HL-60 (cell line): ENCODE data around the gene SUMF2.
"Not testable (repeated sequence)": the region's sequence is repeated elsewhere in the genome, so short reads cannot be mapped to it uniquely, and the experiment has no call there.

Experiments
- DNase-seq, 2 experiments: peaks; one replicate each; pipeline ENCODE4 v3.0.0-alpha.2; 2010 to 2020; ENCODE audit warnings: low read depth in 1 of 2, low spot score in 1 of 2
- H3K27ac ChIP-seq: fragments of 250-450 bp; sonication (Bioruptor Pico); replicated peaks from 2 replicates; pipeline ENCODE4 v1.5.1; 2020; ENCODE audit warnings: mild to moderate bottlenecking, moderate library complexity
- H3K27me3 ChIP-seq: fragments of 250-450 bp; sonication (Bioruptor Pico); 2 replicates; pipeline ENCODE4 v1.5.1; 2021; ENCODE audit warnings: mild to moderate bottlenecking, moderate library complexity; ENCODE audit not compliant: insufficient read depth, poor library complexity, severe bottlenecking
- H3K4me3 ChIP-seq: replicated peaks from 2 replicates; pipeline ENCODE4 v1.5.1; 2011; ENCODE audit warnings: mild to moderate bottlenecking, control low read depth, low read length; ENCODE audit not compliant: insufficient read depth
- GABPA ChIP-seq: IDR thresholded peaks from 2 replicates; pipeline ENCODE4 v1.6.1; 2012; ENCODE audit warnings: low read depth
- POLR2AphosphoS5 ChIP-seq: IDR thresholded peaks from 2 replicates; pipeline ENCODE4 v1.6.1; 2012; ENCODE audit warnings: low read depth
- SPI1 ChIP-seq: IDR thresholded peaks from 2 replicates; pipeline ENCODE4 v1.6.1; 2012; ENCODE audit warnings: low read depth, mild to moderate bottlenecking, borderline replicate concordance
- TF ChIP-seq, protein P1 (sequence below): IDR thresholded peaks from 2 replicates; pipeline ENCODE4 v1.6.1; 2012; ENCODE audit warnings: low read depth; ENCODE audit not compliant: insufficient replicate concordance
- TF ChIP-seq, protein P2 (sequence below): IDR thresholded peaks from one replicate; pipeline ENCODE4 v1.5.1; 2011; ENCODE audit warnings: low read length, control low read depth, inconsistent platforms; ENCODE audit not compliant: insufficient read depth

SUMF2 gene

DNA sequence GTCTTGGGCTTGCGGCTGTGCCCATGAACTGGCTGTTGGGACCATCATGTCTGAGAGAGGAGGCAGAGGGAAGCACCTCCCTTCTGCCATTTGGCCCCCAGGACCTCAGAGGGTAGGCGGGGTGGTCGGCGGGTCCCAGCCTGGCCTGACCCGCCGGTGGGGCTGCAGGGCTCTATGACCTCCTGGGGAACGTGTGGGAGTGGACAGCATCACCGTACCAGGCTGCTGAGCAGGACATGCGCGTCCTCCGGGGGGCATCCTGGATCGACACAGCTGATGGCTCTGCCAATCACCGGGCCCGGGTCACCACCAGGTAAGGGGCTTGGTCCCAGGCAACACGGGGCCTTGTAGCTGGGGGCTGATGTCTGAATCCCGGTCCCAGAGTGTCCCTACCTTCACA lies 14.1 kb downstream of the SUMF2 start:
- H3K27ac ChIP-seq, result no peak overlapping the region
- no peak for DNase-seq
- H3K27me3 ChIP-seq, result no peaks in the 10 kb centered on the region
- no peak for TF ChIP-seq POLR2AphosphoS5
- no peak overlapping the region for H3K4me3 ChIP-seq

DNA sequence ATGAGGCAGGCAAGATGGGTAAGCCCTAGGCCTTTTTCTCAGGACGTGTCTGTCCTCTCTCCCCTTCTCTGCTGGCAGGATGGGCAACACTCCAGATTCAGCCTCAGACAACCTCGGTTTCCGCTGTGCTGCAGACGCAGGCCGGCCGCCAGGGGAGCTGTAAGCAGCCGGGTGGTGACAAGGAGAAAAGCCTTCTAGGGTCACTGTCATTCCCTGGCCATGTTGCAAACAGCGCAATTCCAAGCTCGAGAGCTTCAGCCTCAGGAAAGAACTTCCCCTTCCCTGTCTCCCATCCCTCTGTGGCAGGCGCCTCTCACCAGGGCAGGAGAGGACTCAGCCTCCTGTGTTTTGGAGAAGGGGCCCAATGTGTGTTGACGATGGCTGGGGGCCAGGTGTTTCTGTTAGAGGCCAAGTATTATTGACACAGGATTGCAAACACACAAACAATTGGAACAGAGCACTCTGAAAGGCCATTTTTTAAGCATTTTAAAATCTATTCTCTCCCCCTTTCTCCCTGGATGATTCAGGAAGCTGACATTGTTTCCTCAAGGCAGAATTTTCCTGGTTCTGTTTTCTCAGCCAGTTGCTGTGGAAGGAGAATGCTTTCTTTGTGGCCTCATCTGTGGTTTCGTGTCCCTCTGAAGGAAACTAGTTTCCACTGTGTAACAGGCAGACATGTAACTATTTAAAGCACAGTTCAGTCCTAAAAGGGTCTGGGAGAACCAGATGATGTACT lies 15.5 kb downstream of the SUMF2 start:
- Histone ChIP-seq H3K4me3 (no peak overlapping the region), H3K27me3 (no peaks in the 10 kb centered on the region), H3K27ac (no peak overlapping the region)
- no peak for DNase-seq
- TF ChIP-seq POLR2AphosphoS5 (no peak), GABPA (no peak), SPI1 (no peak)
- TF ChIP-seq, protein P1, sequence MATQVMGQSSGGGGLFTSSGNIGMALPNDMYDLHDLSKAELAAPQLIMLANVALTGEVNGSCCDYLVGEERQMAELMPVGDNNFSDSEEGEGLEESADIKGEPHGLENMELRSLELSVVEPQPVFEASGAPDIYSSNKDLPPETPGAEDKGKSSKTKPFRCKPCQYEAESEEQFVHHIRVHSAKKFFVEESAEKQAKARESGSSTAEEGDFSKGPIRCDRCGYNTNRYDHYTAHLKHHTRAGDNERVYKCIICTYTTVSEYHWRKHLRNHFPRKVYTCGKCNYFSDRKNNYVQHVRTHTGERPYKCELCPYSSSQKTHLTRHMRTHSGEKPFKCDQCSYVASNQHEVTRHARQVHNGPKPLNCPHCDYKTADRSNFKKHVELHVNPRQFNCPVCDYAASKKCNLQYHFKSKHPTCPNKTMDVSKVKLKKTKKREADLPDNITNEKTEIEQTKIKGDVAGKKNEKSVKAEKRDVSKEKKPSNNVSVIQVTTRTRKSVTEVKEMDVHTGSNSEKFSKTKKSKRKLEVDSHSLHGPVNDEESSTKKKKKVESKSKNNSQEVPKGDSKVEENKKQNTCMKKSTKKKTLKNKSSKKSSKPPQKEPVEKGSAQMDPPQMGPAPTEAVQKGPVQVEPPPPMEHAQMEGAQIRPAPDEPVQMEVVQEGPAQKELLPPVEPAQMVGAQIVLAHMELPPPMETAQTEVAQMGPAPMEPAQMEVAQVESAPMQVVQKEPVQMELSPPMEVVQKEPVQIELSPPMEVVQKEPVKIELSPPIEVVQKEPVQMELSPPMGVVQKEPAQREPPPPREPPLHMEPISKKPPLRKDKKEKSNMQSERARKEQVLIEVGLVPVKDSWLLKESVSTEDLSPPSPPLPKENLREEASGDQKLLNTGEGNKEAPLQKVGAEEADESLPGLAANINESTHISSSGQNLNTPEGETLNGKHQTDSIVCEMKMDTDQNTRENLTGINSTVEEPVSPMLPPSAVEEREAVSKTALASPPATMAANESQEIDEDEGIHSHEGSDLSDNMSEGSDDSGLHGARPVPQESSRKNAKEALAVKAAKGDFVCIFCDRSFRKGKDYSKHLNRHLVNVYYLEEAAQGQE, result no peak
- TF ChIP-seq, protein P2, sequence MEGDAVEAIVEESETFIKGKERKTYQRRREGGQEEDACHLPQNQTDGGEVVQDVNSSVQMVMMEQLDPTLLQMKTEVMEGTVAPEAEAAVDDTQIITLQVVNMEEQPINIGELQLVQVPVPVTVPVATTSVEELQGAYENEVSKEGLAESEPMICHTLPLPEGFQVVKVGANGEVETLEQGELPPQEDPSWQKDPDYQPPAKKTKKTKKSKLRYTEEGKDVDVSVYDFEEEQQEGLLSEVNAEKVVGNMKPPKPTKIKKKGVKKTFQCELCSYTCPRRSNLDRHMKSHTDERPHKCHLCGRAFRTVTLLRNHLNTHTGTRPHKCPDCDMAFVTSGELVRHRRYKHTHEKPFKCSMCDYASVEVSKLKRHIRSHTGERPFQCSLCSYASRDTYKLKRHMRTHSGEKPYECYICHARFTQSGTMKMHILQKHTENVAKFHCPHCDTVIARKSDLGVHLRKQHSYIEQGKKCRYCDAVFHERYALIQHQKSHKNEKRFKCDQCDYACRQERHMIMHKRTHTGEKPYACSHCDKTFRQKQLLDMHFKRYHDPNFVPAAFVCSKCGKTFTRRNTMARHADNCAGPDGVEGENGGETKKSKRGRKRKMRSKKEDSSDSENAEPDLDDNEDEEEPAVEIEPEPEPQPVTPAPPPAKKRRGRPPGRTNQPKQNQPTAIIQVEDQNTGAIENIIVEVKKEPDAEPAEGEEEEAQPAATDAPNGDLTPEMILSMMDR, result no peak

DNA sequence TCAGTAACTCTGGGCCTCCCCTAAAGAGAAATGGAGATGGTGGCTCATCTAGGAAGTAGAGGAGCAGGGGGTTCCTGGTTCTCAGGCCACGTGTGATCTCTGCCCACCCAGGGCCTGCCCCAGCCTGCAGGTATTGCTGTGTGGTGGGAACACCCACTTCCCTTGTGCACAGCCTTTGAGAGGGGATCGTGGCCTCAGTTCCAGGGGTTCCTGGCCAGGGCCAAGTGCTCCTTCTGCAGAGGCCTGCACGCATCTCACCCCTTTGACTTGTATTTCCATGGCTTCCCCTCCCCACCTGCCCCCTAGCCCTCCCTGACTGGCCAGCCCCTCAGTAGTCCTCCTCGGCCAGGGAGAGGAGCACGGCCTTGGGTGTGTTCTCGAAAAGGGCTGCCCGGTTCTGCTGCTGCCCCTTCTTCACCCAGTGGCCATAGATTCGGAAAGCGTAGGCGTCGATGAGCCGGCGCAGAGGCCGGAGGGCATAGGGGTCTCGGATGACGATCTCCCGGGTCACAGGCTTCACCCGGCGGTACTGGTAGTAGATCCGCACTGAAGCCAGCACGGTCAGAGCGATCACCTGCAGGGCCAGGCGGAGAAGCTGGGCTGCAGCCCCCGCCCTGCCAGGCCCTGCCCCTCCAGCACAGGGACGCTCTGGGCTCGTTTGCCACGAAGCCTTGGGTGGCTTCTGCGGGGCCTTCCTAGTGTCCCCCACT lies 16.8 kb downstream of the SUMF2 start:
- not testable (repeated sequence) for DNase-seq, H3K27ac ChIP-seq, H3K27me3 ChIP-seq, H3K4me3 ChIP-seq

DNA sequence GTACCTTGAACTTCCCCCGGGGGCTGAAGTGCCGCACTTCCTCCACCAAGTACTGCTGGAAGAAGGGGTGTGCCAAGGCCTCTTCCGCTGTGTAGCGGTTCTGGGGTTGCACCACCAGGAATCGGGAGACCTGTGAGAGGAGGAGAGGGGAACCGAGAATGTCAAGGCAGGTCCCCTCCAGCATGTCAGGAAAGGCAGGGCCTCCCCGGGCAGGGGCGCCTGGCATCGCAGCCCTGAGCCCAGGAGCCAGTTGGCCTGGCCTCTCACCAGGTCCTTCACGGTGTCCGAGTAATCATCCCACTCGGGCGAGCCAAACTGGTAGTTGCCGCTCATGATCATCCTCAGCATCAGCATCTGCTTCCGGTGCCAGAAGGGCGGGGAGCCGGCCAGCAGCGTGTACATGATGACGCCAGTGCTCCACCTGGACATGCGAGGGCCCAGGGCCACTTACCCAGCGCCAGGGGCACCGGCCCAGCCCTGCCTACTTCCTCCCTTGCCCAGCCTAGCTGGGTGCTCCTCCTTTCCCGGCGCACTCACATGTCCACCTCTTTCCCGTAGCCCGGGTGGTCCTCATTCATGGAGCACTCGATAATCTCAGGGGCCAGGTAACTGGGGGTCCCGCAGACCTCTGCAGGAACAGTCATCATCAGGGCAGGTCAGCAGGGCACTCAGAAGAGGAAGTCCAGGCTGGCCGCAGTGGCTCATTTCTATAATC lies 17.7 kb downstream of the SUMF2 start:
- Histone ChIP-seq H3K27ac (no peak overlapping the region), H3K4me3 (no peak overlapping the region), H3K27me3 (no peaks in the 10 kb centered on the region)
- DNase-seq, result no peak
- no peak for TF ChIP-seq GABPA
- TF ChIP-seq SPI1, result no peak
- TF ChIP-seq, protein P1, result no peak
- TF ChIP-seq, protein P2, result no peak
- no peak for TF ChIP-seq POLR2AphosphoS5
